ENCODE data around the gene LYST. TPM values are rescaled to one million over a fixed set of nuclear protein-coding genes. Genes with fewer than 3 reads are reported as not detected.

The LYST gene
- total and polyA plus RNA-seq, 10 donors = 9.0 to 169 (median 98.1) TPM

GRCh38 chr1:235708390-235708962 lies 158.2 kb downstream of the LYST start:
- Histone ChIP-seq H3K27me3 (replicated peaks in 1 of 7) (no peaks in the 10 kb centered on the region), H3K36me3 (peaks cover 0 to 100% (median 69%) of the 10 kb centered on the region in 6 donors), H3K4me1 (no peaks in the 10 kb centered on the region), H3K4me3 (no peak overlapping the region), H3K27ac (no peak overlapping the region), H3K9me3 (no peaks in the 10 kb centered on the region)
- TF ChIP-seq, protein P1, sequence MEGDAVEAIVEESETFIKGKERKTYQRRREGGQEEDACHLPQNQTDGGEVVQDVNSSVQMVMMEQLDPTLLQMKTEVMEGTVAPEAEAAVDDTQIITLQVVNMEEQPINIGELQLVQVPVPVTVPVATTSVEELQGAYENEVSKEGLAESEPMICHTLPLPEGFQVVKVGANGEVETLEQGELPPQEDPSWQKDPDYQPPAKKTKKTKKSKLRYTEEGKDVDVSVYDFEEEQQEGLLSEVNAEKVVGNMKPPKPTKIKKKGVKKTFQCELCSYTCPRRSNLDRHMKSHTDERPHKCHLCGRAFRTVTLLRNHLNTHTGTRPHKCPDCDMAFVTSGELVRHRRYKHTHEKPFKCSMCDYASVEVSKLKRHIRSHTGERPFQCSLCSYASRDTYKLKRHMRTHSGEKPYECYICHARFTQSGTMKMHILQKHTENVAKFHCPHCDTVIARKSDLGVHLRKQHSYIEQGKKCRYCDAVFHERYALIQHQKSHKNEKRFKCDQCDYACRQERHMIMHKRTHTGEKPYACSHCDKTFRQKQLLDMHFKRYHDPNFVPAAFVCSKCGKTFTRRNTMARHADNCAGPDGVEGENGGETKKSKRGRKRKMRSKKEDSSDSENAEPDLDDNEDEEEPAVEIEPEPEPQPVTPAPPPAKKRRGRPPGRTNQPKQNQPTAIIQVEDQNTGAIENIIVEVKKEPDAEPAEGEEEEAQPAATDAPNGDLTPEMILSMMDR (IDR thresholded peaks at IDR 0.05 in 8 of 11, conservative IDR thresholded peaks at IDR 0.05 in 3 of 11) = no peak
- TF ChIP-seq POLR2AphosphoS5 (IDR thresholded peaks at IDR 0.05) (no peak), POLR2A (IDR thresholded peaks at IDR 0.05) (no peak)
- 80 to 96% (median 94%) methylated on average over 4 of the region's 4 CpGs for WGBS, 5 donors
- no peak for DNase-seq
- intact Hi-C loops (cut with DNase I; ENCODE audit: low total_unique reads) = no loop called here

GRCh38 chr1:235703506-235703905 lies 163.2 kb downstream of the LYST start:
- intact Hi-C loops (cut with DNase I; ENCODE audit: low total_unique reads) = no loop called here
- 91 to 98% (median 95%) methylated on average over 2 of the region's 2 CpGs for WGBS, 5 donors
- Histone ChIP-seq H3K4me1 (no peaks in the 10 kb centered on the region), H3K4me3 (no peak overlapping the region), H3K9me3 (no peaks in the 10 kb centered on the region), H3K27ac (no peak overlapping the region), H3K27me3 (replicated peaks in 1 of 7) (no peaks in the 10 kb centered on the region), H3K36me3 (peaks cover 0 to 100% (median 82%) of the 10 kb centered on the region in 6 donors)
- no peak for DNase-seq
- TF ChIP-seq POLR2AphosphoS5 (IDR thresholded peaks at IDR 0.05) (no peak), POLR2A (IDR thresholded peaks at IDR 0.05) (no peak)
- TF ChIP-seq, protein P1 (IDR thresholded peaks at IDR 0.05 in 8 of 11, conservative IDR thresholded peaks at IDR 0.05 in 3 of 11) = no peak

DNA sequence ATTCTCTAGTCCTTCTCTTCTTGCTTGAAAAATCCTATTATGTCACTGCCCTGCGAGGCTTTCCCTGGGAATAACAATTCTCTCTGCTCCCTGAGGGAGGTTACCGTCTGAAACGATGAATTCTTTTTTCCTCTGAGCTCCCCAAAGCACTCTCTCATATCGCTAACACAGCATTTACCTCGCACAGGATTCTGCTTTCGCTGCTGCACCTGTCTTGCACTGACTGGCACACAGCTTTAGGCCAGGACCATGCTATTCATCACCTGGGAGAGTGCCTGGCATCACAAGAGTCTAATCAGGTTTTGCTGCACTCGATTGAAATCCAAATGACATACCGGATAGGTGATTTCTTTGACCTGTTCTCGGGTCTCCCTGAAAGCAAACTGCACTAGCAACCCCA lies 164.3 kb downstream of the LYST start:
- 91 to 97% (median 93%) methylated on average over 9 of the region's 9 CpGs for WGBS, 5 donors
- TF ChIP-seq, protein P1 (IDR thresholded peaks at IDR 0.05 in 8 of 11, conservative IDR thresholded peaks at IDR 0.05 in 3 of 11) = no peak
- TF ChIP-seq POLR2AphosphoS5 (IDR thresholded peaks at IDR 0.05) (peak in 1 of 3 donors; percentile 15), POLR2A (IDR thresholded peaks at IDR 0.05) (no peak)
- no peak overlapping the region for H3K4me3 ChIP-seq
- no peaks in the 10 kb centered on the region for H3K9me3 ChIP-seq
- DNase-seq = no peak
- H3K36me3 ChIP-seq = peaks cover 0 to 100% (median 75%) of the 10 kb centered on the region in 6 donors
- no peaks in the 10 kb centered on the region for H3K27me3 ChIP-seq (replicated peaks in 1 of 7)
- no peaks in the 10 kb centered on the region for H3K4me1 ChIP-seq
- intact Hi-C loops (cut with DNase I; ENCODE audit: low total_unique reads) = no loop called here
- H3K27ac ChIP-seq = no peak overlapping the region

DNA sequence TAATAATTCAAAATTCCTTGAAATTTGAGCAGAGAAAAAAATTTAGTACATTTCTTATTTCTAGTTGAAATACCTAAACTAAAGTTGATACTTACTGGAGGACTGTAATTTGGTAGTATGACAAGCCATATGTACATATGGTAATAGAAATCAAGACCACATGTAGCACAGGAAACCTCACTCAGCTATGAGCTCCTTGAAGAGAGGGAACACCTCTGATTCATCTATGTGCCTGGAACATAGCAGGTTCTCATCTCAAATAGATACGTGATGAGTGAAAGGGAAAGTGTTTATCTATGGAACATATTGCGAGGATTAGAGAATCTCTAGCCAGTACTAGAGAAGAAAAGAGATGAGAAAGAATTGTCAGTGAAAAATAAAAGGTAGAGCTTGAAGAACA lies 169.2 kb downstream of the LYST start:
- intact Hi-C loops (cut with DNase I; ENCODE audit: low total_unique reads) = no loop called here
- DNase-seq = no peak
- TF ChIP-seq POLR2AphosphoS5 (IDR thresholded peaks at IDR 0.05) (no peak), POLR2A (IDR thresholded peaks at IDR 0.05) (no peak)
- TF ChIP-seq, protein P1 (IDR thresholded peaks at IDR 0.05 in 8 of 11, conservative IDR thresholded peaks at IDR 0.05 in 3 of 11) = no peak
- H3K9me3 ChIP-seq = no peaks in the 10 kb centered on the region
- WGBS, 5 donors = 77 to 86% (median 79%) methylated on average over 2 of the region's 2 CpGs
- no peak overlapping the region for H3K27ac ChIP-seq
- no peaks in the 10 kb centered on the region for H3K4me1 ChIP-seq
- peaks cover 0 to 100% (median 86%) of the 10 kb centered on the region in 6 donors for H3K36me3 ChIP-seq
- H3K27me3 ChIP-seq (replicated peaks in 1 of 7) = no peaks in the 10 kb centered on the region
- no peak overlapping the region for H3K4me3 ChIP-seq

All from spleen (tissue), 11 donors.